ENCODE measurements around the gene ABITRAM. TPM values are rescaled to one million over a fixed set of nuclear protein-coding genes. Genes with fewer than 3 reads are reported as not detected.

Gene ABITRAM
- polyA plus RNA-seq, 3 donors: 27.6 to 39.5 (median 35.6) TPM

- DNase-seq: no peak
These were observed 39.7 kb downstream of the ABITRAM start for GRCh38 chr9:108973895-108974294.

GRCh38 chr9:108978205-108978604, 44.0 kb downstream of the ABITRAM start:
- DNase-seq: no peak

- no peak for DNase-seq
These were observed 46.7 kb downstream of the ABITRAM start for GRCh38 chr9:108980893-108981292.

- no peak for DNase-seq
These were observed 49.7 kb downstream of the ABITRAM start for GRCh38 chr9:108983885-108984284.

Other genes starting within 250 kb of the ABITRAM start
- gene ACTL7B, start 78.4 kb upstream of the ABITRAM start, polyA plus RNA-seq (ENCODE audit: insufficient read length in 3 of 3): not detected
- not detected for gene ACTL7A, start 72.1 kb upstream of the ABITRAM start, polyA plus RNA-seq (ENCODE audit: insufficient read length in 3 of 3)
- gene ELP1, start 276 bp upstream of the ABITRAM start, polyA plus RNA-seq (ENCODE audit: insufficient read length in 3 of 3): 10 to 100 TPM; 42.3 to 54.0 (median 48.6) TPM
- gene CTNNAL1, start 79.1 kb downstream of the ABITRAM start, polyA plus RNA-seq (ENCODE audit: insufficient read length in 3 of 3): 10 to 100 TPM; 56.9 to 58.0 (median 57.7) TPM
- gene TMEM245, start 185.5 kb downstream of the ABITRAM start, polyA plus RNA-seq (ENCODE audit: insufficient read length in 3 of 3): 10 to 100 TPM; 52.3 to 80.3 (median 71.8) TPM
- gene FRRS1L, start 232.8 kb downstream of the ABITRAM start, polyA plus RNA-seq (ENCODE audit: insufficient read length in 3 of 3): 1 to 10 TPM; 2.1 to 2.9 (median 2.4) TPM